GM18907 (cell line): ENCODE data around the gene NMB.

ENCODE experiments used
- ATAC-seq: cut with Tn5 transposase; IDR thresholded peaks from one replicate; pipeline ENCODE4 v1.9.1; 2021; ENCODE audit warnings: mild to moderate bottlenecking, moderate library complexity; ENCODE audit not compliant: unreplicated experiment

The NMB gene

GRCh38 chr15:84620626-84621025 lies 37.4 kb downstream of the NMB start:
- ATAC-seq, result no peak

DNA sequence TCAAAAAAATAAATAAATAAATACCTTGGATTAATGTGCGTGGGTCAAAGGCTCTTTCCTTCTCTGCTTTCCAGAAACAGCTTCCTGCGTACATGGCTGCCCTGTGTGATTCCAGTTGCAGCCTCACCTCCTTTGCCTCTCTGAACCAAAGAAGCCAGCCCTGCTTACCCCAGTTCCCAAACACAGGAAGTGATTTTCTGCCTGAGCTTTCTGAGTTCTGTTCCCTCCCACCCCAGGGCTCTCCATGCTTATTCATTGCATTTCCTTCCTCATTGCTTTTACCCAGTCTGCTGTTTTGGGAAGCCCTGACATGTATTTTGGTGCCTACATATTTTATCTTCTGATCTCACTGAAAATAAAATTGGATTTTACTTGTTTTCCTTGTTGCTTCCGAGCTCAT lies 41.8 kb downstream of the NMB start:
- ATAC-seq, result no peak

DNA sequence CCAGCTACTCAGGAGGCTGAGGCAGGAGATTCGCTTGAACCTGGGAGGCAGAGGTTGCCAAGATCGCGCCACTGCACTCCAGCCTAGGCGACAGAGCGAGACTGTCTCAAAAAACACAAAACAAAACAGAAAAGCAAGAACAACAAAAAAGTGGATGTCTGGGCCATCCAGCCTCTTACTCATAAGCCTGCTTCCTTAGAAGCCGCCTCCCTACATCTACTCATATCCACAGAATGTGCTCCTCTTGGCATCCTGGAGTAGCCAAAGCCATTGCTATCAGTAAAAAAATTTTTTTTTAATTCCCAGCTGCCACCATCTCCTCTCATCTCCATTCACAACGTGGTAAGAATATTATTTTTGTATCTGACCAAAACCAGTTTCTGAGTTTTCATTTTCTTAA lies 46.4 kb downstream of the NMB start:
- no peak for ATAC-seq

GRCh38 chr15:84609818-84610525 lies 48.0 kb downstream of the NMB start:
- ATAC-seq, result no peak

GRCh38 chr15:84608707-84609284 lies 49.2 kb downstream of the NMB start:
- no peak for ATAC-seq

- ATAC-seq, result no peak
These were observed 51.3 kb downstream of the NMB start for GRCh38 chr15:84606653-84607120.

DNA sequence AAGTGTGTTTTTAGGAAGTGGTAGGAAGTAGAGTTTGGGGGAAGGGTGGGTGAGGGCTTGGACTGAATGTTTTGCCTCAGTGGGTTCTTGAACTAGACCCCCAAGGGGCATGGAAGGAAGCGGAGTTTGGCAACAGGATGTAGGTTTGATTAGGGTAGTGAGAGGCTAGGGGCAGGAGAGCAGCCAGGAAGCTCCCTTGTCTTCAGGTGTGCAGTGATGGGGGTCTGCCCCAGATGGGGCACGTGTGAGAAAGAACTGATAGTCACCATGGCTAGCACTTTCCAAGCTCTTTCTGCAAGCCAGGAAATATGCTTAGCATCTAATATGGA lies 52.5 kb downstream of the NMB start:
- no peak for ATAC-seq
